ENCODE data around the gene DEGS1. TPM values are rescaled to one million over a fixed set of nuclear protein-coding genes. Genes with fewer than 3 reads are reported as not detected.

The DEGS1 gene
- total RNA-seq, 2 donors from 2014 or later: 10.5 to 38.3 TPM

DNA sequence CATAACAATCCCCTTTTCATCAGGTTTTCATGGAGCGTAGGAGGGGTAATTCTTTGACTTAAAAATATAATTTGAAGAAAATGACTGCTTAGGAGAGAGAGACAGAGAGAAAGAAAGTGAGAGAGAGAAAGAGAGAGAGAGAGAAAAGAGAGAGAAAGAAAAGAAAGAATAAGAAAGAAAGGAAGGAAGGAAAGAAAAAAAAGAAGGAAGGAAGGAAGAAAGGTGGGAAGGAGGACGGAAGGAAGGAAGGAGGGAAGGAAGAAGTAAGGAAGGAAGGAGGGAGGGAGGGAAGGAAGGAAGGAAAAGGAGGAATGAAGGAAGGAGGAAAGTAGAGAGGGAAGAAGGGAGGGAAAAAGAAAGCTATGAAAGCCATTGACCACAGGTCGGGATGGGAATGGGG, 10.8 kb upstream of the DEGS1 start:
- Mint-ChIP-seq H3K9me3 (peaks cover 0 to 14% of the 10 kb centered on the region in 2 donors), H3K27ac (no peak overlapping the region), H3K36me3 (peaks cover 0 to 22% of the 10 kb centered on the region in 2 donors)
- ATAC-seq: no peak
- DNase-seq (ENCODE audit: low spot score in 2 of 2): no peak

DNA sequence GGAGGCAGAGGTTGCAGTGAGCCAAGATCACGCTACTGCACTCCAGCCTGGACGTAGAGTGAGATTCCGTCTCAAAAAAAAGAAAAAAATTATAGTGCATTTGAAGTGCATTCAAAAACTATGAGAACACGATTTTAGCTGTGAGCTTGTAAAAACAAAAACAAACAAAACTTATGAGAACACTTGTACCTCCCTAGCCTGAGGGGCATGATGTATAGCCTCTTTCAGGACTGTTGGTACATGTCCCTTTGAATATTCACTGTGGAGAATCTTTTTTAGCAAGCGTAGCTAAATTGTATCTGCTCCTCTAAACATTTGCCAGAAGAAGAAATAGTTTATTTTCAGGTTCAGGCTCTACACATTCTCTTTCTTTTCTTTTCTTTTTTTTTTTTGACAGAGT, 9.5 kb upstream of the DEGS1 start:
- Mint-ChIP-seq H3K27ac (no peak overlapping the region), H3K36me3 (peaks cover 0 to 22% of the 10 kb centered on the region in 2 donors), H3K9me3 (peaks cover 0 to 14% of the 10 kb centered on the region in 2 donors)
- ATAC-seq: no peak
- DNase-seq (ENCODE audit: low spot score in 2 of 2): no peak

DNA sequence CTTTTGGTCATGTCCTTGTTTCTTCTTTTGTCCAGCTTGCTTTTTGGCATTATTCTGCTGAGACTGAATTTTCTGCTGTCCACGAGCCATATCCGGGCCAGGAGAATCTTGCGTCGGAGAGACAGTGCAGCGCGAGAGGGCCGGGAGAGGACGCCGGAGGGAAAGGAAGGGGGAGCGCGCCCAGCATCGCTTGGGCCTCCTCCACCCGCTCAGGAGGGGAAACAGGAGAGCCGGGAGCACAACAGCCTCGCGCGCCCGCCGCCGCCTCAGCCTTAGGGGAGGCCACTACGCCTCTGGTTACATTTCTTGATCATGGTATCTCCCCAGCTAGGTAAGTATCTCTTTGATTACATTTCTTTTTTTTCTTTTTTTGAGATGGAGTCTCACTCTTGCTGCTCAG, 7.4 kb upstream of the DEGS1 start:
- peaks cover 0 to 15% of the 10 kb centered on the region in 2 donors for H3K36me3 Mint-ChIP-seq
- no peak overlapping the region for H3K27ac Mint-ChIP-seq
- H3K9me3 Mint-ChIP-seq: peaks cover 0 to 14% of the 10 kb centered on the region in 2 donors
- ATAC-seq (peak; percentile 36 to 41), DNase-seq (ENCODE audit: low spot score in 2 of 2) (no peak)

DNA sequence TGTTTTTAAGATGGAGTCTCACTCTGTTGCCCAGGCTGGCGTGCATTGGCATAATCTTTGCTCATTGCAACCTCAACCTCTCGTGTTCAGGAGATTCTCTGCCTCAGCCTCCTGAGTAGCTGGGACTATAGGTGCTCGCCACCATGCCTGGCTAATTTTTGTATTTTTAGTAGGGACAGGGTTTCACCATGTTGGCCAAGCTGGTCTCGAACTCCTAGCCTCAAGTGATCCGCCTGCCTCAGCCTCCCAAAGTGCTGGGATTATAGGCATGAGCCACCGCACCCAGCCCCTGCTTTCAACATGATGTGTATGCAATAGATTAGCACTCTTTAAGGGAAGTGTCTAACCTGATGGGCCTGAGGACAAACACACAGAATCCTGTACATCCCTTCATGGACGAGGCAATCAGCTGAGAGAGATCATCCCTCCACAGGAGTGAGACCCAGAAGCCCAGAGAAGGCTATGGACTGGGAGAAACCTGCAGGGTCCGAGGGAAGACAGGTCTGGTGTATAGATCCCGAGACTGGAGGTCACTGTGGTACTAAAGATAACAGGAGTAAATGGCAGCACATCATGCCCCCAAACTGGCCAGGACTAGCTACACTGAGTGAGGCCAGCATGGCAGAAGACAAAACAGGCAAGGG, 5.6 kb upstream of the DEGS1 start:
- Mint-ChIP-seq H3K36me3 (no peaks in the 10 kb centered on the region), H3K9me3 (no peaks in the 10 kb centered on the region), H3K27ac (no peak overlapping the region)
- ATAC-seq (no peak), DNase-seq (ENCODE audit: low spot score in 2 of 2) (peak in 1 of 2 donors; percentile 40)

DNA sequence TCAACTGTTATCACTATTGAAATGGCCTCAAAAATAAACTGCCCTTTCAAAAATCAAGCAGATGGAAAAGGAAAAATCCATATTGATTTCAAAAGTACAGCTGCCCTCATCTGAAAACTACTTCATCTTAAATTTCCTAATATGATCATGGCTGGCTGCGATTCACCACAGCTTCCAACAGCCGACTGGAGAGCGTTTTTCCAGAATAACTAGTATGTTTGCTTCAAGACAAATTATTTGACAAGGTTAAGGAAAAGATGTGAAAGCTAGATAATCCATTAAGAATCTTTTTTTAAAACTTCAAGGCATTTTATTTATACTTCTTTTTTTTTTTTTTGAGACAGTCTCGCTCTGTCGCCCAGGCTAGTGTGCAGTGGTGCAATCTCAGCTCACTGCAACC, 4.1 kb upstream of the DEGS1 start:
- DNase-seq (ENCODE audit: low spot score in 2 of 2): no peak
- ATAC-seq: no peak
- H3K27ac Mint-ChIP-seq: no peak overlapping the region
- no peaks in the 10 kb centered on the region for H3K9me3 Mint-ChIP-seq
- H3K36me3 Mint-ChIP-seq: peaks cover under 1 to 3% of the 10 kb centered on the region in 2 donors

DNA sequence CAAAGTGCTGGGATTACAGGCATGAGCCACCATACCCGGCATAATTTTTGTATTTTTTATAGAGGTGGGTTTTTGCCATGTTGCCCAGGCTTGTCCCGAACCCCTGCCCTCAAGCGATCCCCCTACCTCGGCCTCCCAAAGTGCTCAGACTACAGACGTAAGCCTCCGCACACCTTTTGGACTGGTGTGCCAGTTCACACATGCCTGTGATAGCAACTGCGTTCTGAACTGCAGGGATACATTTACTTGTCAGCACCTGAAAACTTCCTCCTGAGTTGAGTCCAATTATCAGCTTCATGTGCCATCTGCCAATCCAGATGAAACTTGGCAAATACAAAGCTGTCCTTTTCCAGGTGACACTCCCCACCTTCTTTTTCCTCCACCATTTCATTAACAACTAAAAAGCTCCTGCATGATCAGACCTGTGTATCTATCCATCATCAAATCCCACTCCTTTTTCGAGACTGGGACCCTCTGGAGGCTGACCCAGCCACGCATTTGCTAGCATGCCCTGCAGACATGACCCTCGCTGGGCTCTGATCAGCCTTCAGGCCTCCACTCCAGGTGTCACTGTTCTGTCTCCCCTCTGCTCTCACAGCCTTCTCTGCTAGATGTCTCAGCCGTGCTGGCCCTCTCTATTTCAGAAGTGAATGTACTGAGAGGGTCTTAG, 2.1 kb upstream of the DEGS1 start:
- DNase-seq (ENCODE audit: low spot score in 2 of 2) (peak in 1 of 2 donors; percentile 40), ATAC-seq (no peak)
- H3K27ac Mint-ChIP-seq: no peak overlapping the region
- H3K9me3 Mint-ChIP-seq: no peaks in the 10 kb centered on the region
- peaks cover 16 to 18% of the 10 kb centered on the region in 2 donors for H3K36me3 Mint-ChIP-seq

DNA sequence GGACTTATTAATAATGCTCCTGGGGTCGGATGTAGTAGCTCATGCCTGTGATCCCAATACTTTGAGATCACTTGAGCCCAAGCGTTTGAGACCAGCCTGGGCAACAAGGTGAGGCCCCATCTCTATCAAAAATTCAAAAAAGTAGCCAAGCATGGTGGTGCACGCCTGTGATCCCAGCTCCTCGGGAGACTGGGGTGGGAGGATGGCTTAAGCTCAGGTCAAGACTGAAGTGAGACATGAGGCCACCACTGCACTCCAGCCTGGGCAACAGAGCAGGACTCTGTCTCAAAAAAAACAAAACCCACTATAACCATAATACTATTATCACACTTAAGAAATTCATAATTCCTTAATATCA, 1.6 kb upstream of the DEGS1 start:
- Mint-ChIP-seq H3K27ac (peak overlapping the region in 1 of 2 donors; percentile 98), H3K9me3 (no peaks in the 10 kb centered on the region), H3K36me3 (peaks cover 16 to 18% of the 10 kb centered on the region in 2 donors)
- peak in 1 of 2 donors; percentile 16 for DNase-seq (ENCODE audit: low spot score in 2 of 2)
- ATAC-seq: no peak

DNA sequence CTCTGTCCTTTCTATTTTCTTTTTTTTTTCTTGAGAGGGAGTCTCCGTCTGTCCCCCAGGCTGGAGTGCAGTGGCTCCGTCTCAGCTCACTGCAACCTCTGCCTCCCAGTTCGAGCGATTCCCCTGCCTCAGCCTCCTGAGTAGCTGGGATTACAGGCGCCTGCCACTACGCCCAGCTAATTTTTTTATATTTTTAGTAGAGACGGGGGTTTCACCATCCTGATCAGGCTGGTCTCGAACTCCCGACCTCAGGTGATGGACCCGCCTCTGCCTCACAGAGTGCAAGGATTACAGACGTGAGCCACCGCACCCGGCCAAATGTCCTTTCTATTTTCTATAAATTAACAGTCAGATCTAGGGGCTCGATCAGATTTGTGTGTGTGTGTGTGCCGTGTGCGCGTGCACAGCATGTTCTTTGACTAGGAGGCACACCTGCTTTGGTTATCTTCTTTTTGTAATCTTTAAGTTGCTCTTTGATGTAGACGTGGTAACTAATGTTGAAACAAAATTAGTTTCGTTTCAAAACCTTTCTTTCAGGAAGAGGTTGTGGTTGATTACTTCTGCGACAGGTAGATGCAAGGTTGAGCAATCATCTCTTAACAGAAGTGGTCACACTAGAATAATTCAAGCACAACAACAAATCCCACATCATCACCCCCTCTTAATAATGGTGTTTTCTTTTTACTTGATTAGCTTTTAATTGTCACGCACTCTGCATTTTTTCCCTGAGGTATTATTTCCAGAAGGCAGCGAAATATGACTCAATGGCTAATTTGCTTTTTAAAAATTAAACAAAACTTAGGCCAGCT, 779 bp upstream of the DEGS1 start:
- ATAC-seq: peak; percentile 50 to 66
- H3K27ac Mint-ChIP-seq: peak overlapping the region; percentile 90 to 98

DNA sequence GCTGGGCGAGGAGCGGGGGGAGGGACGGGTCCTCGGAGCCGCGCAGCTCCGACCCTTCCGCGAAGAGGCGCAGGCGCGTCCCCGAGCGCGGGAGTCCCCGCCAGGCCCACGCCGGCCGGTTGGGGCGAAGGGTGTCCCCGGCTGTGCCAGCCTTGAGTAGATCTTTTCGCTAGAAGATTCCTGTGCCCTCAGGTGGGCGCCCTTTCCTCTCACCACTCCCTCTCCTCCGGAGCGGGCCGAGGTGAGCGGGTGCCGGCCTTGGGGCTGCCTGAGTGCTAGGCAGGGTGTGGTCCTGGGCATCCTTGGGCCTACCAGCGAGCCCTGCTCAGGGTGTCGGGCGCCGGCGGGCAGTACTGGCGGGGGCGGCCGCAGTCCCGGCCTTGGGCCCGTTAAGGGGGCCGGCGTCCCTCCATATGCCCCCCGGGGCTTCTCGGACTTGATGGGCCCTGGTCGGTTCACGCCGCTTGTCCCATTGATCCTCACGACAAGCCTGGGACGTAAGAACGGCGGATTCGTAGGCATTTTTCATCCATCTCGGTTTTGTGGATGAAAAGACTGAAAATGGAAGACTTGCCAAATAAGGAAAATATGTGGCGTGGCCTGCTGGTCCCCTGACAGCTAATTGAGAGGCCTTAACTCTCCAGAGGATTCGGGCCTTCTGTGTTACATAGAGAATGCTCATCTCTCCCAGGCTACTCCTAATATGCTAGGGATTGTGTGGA, 712 bp downstream of the DEGS1 start:
- peaks cover 16 to 24% of the 10 kb centered on the region in 2 donors for H3K36me3 Mint-ChIP-seq
- no peaks in the 10 kb centered on the region for H3K9me3 Mint-ChIP-seq
- DNase-seq (ENCODE audit: low spot score in 2 of 2) (peak; percentile 61 to 81), ATAC-seq (peak; percentile 33 to 58)
- peak overlapping the region; percentile 90 to 97 for H3K27ac Mint-ChIP-seq

More for the DNA sequence above, 779 bp upstream of the DEGS1 start:
- Mint-ChIP-seq H3K9me3 (no peaks in the 10 kb centered on the region), H3K36me3 (peaks cover 16 to 24% of the 10 kb centered on the region in 2 donors)
- DNase-seq (ENCODE audit: low spot score in 2 of 2): peak; percentile 50 to 52

DNA sequence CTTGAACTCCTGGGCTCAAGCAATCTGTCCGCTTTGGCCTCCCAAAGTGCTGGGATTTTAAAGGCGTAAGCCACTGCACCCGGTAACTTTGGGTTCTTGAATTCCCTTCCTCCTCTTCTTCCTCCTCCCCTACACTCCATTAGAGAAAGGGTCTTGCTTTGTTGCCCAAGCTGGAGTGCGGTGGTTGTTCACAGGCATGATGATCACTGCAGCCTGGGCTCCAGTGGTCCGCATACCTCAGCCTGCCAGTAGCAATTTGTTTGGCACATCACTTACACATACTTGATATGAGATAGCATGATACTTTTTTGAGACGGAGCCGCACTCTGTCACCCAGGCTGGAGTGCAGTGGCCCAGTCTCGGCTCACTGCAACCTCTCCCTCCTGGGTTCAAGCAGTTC, 2.2 kb downstream of the DEGS1 start:
- Mint-ChIP-seq H3K27ac (peak overlapping the region; percentile 70 to 90), H3K9me3 (no peaks in the 10 kb centered on the region), H3K36me3 (peaks cover 16 to 31% of the 10 kb centered on the region in 2 donors)
- ATAC-seq: no peak
- DNase-seq (ENCODE audit: low spot score in 2 of 2): peak in 1 of 2 donors; percentile 47

DNA sequence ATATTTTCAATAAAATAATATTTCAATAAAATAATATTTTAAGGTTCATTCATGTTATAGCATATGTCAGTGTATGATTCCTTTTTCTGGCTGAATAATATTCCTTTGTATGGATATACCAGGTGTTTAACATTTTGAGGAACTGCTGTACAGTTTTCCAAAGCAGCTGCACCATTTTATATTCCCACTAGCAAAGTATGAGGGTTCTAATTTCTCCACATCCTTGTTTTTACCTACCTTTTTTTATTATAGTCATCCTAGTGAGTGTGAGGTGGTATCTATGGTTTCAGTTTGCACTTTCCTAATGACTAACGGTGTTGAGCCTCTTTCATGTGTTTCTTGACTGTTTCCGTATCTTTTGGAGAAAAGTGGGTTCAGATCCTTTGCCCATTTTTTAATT, 5.2 kb downstream of the DEGS1 start:
- ATAC-seq (peak; percentile 53 to 68), DNase-seq (ENCODE audit: low spot score in 2 of 2) (no peak)
- Mint-ChIP-seq H3K9me3 (no peaks in the 10 kb centered on the region), H3K36me3 (peaks cover 16 to 34% of the 10 kb centered on the region in 2 donors), H3K27ac (peak overlapping the region in 1 of 2 donors; percentile 12)

DNA sequence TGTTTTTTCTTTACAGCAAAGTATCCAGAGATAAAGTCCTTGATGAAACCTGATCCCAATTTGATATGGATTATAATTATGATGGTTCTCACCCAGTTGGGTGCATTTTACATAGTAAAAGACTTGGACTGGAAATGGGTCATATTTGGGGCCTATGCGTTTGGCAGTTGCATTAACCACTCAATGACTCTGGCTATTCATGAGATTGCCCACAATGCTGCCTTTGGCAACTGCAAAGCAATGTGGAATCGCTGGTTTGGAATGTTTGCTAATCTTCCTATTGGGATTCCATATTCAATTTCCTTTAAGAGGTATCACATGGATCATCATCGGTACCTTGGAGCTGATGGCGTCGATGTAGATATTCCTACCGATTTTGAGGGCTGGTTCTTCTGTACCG, 6.5 kb downstream of the DEGS1 start:
- DNase-seq (ENCODE audit: low spot score in 2 of 2): no peak
- Mint-ChIP-seq H3K9me3 (no peaks in the 10 kb centered on the region), H3K36me3 (peaks cover 12 to 36% of the 10 kb centered on the region in 2 donors), H3K27ac (no peak overlapping the region)
- no peak for ATAC-seq

DNA sequence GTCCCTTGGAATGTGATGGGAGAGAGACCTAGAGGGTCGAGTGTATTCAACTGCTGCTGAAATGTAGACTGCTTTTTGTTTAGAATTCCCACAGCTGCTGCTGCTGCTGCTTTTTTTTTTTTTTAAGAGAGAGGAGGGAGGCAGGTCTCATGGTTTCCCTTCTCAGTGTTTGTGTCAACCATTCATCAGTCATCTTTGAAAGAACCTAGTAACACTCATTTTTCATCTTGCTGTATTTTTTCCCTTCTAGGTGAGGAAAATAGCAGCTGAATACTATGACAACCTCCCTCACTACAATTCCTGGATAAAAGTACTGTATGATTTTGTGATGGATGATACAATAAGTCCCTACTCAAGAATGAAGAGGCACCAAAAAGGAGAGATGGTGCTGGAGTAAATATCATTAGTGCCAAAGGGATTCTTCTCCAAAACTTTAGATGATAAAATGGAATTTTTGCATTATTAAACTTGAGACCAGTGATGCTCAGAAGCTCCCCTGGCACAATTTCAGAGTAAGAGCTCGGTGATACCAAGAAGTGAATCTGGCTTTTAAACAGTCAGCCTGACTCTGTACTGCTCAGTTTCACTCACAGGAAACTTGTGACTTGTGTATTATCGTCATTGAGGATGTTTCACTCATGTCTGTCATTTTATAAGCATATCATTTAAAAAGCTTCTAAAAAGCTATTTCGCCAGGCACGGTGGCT, 9.2 kb downstream of the DEGS1 start:
- H3K36me3 Mint-ChIP-seq: peaks cover 6 to 19% of the 10 kb centered on the region in 2 donors
- peak overlapping the region; percentile 54 to 93 for H3K27ac Mint-ChIP-seq
- DNase-seq (ENCODE audit: low spot score in 2 of 2) (no peak), ATAC-seq (peak; percentile 63 to 78)
- H3K9me3 Mint-ChIP-seq: no peaks in the 10 kb centered on the region

DNA sequence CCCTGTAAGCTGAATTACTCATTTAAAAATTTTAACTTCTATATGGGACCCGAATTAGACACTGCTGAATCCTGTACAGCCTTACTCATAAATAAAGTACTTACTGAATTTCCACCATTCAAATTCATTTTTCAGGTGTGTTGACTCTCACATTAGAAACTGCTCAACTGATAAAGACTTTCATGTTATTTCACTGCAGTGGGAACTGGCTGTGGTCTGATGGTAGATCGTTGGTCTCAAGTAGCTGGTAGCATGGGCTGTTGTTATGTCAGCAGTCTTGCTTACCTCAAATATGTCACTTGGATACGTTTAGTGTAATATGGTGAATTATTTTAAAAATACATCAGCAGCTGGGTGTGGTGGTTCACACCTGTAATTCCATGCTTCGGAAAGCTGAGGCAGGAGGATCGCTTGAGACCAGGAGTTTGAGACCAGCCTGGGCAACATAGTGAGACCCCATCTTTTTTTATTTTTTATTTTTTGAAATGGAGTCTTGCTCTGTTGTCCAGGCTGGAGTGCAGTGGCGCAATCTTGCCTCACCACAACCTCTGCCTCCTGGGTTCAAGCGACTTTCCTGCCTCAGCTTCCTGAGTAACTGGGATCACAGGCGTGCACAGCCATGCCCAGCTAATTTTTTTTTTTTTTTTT, 10.4 kb downstream of the DEGS1 start:
- peak overlapping the region in 1 of 2 donors; percentile 48 for H3K27ac Mint-ChIP-seq
- peaks cover 6 to 19% of the 10 kb centered on the region in 2 donors for H3K36me3 Mint-ChIP-seq

DNA sequence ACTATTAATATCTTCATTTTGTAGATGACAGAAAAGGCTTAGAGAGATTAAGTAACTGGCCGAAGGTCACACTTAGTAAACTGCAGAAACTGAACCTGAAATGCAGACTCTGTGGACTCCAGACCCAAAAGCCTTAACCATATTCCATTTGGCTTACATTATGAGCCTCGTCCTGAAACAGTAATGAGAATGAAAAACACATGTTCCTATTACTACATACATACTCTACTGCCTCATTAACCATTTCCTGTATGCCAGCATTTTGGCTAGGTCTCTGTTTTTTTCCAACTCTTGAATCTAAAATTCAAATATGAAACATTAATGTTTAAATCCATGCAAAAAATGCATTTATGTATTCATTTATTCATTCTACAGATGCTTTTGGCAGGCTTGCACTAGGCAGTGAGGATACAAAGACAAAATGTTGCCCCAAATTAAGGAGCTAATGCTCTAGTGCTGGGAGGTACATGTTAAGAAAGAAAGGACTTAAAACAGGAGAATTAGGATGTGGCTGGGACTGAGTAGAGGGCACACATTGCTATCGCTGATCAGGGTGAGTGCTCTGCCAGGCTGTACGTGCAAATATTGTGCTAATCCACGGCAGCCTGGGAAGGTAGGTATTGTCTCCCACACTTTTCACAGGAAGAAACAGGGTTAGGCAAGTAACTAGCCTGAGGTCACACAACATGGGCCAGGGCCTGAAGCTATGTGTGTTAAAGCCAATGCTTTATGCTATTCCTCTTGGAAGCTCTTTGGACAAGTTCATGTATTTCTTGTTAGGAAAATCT, 14.0 kb downstream of the DEGS1 start:
- DNase-seq (ENCODE audit: low spot score in 2 of 2) (no peak), ATAC-seq (no peak)
- no peaks in the 10 kb centered on the region for H3K9me3 Mint-ChIP-seq
- H3K36me3 Mint-ChIP-seq: peaks cover 6 to 12% of the 10 kb centered on the region in 2 donors
- H3K27ac Mint-ChIP-seq: no peak overlapping the region

More for the DNA sequence above, 10.4 kb downstream of the DEGS1 start:
- DNase-seq (ENCODE audit: low spot score in 2 of 2) (no peak), ATAC-seq (peak in 1 of 2 donors; percentile 43)
- H3K9me3 Mint-ChIP-seq: no peaks in the 10 kb centered on the region
